Smooth muscle cell (in vitro differentiated cells): ENCODE data around the gene GYG2. TPM values are rescaled to one million over a fixed set of nuclear protein-coding genes. Genes with fewer than 3 reads are reported as not detected.
"Not testable (repeated sequence)": the region's sequence is repeated elsewhere in the genome, so short reads cannot be mapped to it uniquely, and the experiment has no call there.

Experiments
- DNase-seq: peaks from one replicate; lab custom pipeline; 2025; ENCODE audit not compliant: unreplicated experiment; lab: John Stamatoyannopoulos, UW
- H2AFZ ChIP-seq: fragments of 200-600 bp; sonication (generic); 2 replicates; pipeline ENCODE4 v1.6.0; 2016; ENCODE audit warnings: antibody characterized with exemption, low read depth, mild to moderate bottlenecking
- H3F3A ChIP-seq: fragments of 200-600 bp; sonication (generic); 2 replicates; pipeline ENCODE4 v1.6.0; 2017; ENCODE audit warnings: antibody characterized with exemption, low read depth
- H3K27ac ChIP-seq: fragments of 200-600 bp; sonication (generic); 2 replicates; pipeline ENCODE4 v1.5.1; 2016; ENCODE audit warnings: low read depth, mild to moderate bottlenecking
- H3K27me3 ChIP-seq: fragments of 200-600 bp; sonication (generic); 2 replicates; pipeline ENCODE4 v1.6.1; 2016; ENCODE audit warnings: low read depth, mild to moderate bottlenecking
- H3K36me3 ChIP-seq: fragments of 200-600 bp; sonication (generic); 2 replicates; pipeline ENCODE4 v1.5.1; 2016; ENCODE audit warnings: low read depth
- H3K4me1 ChIP-seq: fragments of 200-600 bp; sonication (generic); 2 replicates; pipeline ENCODE4 v1.5.1; 2016; ENCODE audit warnings: low read depth
- H3K4me2 ChIP-seq: fragments of 200-600 bp; sonication (generic); 2 replicates; pipeline ENCODE4 v1.6.0; 2016; ENCODE audit warnings: mild to moderate bottlenecking
- H3K4me3 ChIP-seq: fragments of 200-600 bp; sonication (generic); 2 replicates; pipeline ENCODE4 v1.5.1; 2016; ENCODE audit warnings: mild to moderate bottlenecking
- H3K79me2 ChIP-seq: fragments of 200-600 bp; sonication (generic); 2 replicates; pipeline ENCODE4 v1.6.0; 2016; ENCODE audit warnings: low read depth, mild to moderate bottlenecking
- H3K9ac ChIP-seq: fragments of 200-600 bp; sonication (generic); 2 replicates; pipeline ENCODE4 v1.6.0; 2016; ENCODE audit warnings: low read depth
- H3K9me3 ChIP-seq: fragments of 200-600 bp; sonication (generic); replicated peaks from 2 replicates; pipeline ENCODE4 v1.5.1; 2016; ENCODE audit warnings: low read depth
- H4K20me1 ChIP-seq: fragments of 200-600 bp; sonication (generic); 2 replicates; pipeline ENCODE4 v1.6.0; 2016; ENCODE audit warnings: low read depth
- WGBS: methylation state at CpG from one replicate; pipeline ENCODE4 v1.1.7; 2016; ENCODE audit warnings: low lambda C conversion rate; 5-methylcytosine and 5-hydroxymethylcytosine counted together
- polyA plus RNA-seq: library from polyadenylated mRNA; unstranded; fragments of >200 nt; fragmentation: Nextera tagmentation; extraction: Ambion mirVana; gene quantifications from 2 replicates; pipeline ENCODE4 v1.2.1, GENCODE V29; 2016
- total RNA-seq: library from RNA; depleted of rRNA; stranded (reverse); fragments of >200 nt; gene quantifications from 2 replicates; pipeline ENCODE4 v1.2.3, GENCODE V29; 2014
- TF ChIP-seq, protein P1 (sequence below): fragments of 200-600 bp; sonication (generic); IDR thresholded peaks from 2 replicates; pipeline ENCODE4 v1.5.1; 2017; ENCODE audit warnings: borderline replicate concordance, mild to moderate bottlenecking, antibody characterized with exemption; ENCODE audit not compliant: insufficient read depth, poor library complexity, severe bottlenecking

The GYG2 gene
- total and polyA plus RNA-seq, 2 experiments from 2014 or later: 23.1 to 44.1 TPM

DNA sequence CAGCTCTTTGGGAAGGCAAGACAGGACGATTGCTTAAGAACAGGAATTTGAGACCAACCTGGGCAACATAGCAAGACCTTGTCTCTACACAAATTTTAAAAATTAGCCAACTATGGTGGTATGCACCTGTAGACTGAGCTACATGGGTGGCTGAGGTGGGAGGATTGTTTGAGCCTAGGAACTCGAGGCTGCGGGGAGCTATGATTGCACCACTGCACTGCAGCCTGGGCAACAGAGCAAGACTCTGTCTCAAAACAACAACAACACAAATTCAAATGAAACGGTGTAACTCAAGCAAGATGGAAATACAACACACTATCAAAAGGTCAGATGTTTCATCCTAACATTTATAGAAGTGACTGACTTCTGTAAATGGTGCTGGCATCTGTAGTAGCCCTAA is 39.8 kb upstream of the GYG2 start:
- Histone ChIP-seq H3K4me1 (no peaks in the 10 kb centered on the region), H4K20me1 (no peaks in the 10 kb centered on the region), H3K27ac (no peak overlapping the region), H3K9me3 (no peaks in the 10 kb centered on the region), H2AFZ (no peak overlapping the region), H3K27me3 (no peaks in the 10 kb centered on the region), H3K4me2 (no peak overlapping the region), H3K4me3 (no peak overlapping the region), H3F3A (no peaks in the 10 kb centered on the region), H3K79me2 (no peaks in the 10 kb centered on the region), H3K36me3 (no peaks in the 10 kb centered on the region), H3K9ac (no peak overlapping the region)
- 93% methylated on average over 4 of the region's 4 CpGs for WGBS
- DNase-seq: no peak
- TF ChIP-seq, protein P1, sequence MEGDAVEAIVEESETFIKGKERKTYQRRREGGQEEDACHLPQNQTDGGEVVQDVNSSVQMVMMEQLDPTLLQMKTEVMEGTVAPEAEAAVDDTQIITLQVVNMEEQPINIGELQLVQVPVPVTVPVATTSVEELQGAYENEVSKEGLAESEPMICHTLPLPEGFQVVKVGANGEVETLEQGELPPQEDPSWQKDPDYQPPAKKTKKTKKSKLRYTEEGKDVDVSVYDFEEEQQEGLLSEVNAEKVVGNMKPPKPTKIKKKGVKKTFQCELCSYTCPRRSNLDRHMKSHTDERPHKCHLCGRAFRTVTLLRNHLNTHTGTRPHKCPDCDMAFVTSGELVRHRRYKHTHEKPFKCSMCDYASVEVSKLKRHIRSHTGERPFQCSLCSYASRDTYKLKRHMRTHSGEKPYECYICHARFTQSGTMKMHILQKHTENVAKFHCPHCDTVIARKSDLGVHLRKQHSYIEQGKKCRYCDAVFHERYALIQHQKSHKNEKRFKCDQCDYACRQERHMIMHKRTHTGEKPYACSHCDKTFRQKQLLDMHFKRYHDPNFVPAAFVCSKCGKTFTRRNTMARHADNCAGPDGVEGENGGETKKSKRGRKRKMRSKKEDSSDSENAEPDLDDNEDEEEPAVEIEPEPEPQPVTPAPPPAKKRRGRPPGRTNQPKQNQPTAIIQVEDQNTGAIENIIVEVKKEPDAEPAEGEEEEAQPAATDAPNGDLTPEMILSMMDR: no peak

DNA sequence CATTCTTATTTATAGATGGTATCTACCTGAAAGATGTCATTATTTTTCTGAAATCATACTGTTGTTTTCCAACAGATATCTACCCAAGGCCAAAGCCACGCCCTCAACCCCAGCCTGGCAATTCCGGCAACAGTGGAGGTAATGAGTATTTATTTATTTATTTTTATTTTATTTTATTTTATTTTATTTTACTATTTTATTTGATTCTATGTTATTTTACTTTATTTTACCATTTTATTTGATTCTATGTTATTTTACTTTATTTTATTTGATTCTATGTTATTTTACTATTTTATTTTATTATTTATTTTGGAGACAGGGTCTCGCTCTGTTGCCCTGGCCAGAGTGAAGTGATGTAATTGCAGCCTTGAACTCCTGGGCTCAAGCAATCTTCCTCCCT is 39.2 kb upstream of the GYG2 start:
- no peak for DNase-seq
- no peaks in the 10 kb centered on the region for H3K27me3 ChIP-seq
- no peak overlapping the region for H2AFZ ChIP-seq
- no peaks in the 10 kb centered on the region for H4K20me1 ChIP-seq
- TF ChIP-seq, protein P1: no peak
- no peaks in the 10 kb centered on the region for H3K36me3 ChIP-seq
- no peak overlapping the region for H3K27ac ChIP-seq
- no peak overlapping the region for H3K4me2 ChIP-seq
- no peaks in the 10 kb centered on the region for H3F3A ChIP-seq
- H3K9me3 ChIP-seq: no peaks in the 10 kb centered on the region
- no peak overlapping the region for H3K4me3 ChIP-seq
- WGBS: 98% methylated on average over 3 of the region's 3 CpGs
- H3K79me2 ChIP-seq: no peaks in the 10 kb centered on the region
- H3K4me1 ChIP-seq: no peaks in the 10 kb centered on the region
- H3K9ac ChIP-seq: no peak overlapping the region

DNA sequence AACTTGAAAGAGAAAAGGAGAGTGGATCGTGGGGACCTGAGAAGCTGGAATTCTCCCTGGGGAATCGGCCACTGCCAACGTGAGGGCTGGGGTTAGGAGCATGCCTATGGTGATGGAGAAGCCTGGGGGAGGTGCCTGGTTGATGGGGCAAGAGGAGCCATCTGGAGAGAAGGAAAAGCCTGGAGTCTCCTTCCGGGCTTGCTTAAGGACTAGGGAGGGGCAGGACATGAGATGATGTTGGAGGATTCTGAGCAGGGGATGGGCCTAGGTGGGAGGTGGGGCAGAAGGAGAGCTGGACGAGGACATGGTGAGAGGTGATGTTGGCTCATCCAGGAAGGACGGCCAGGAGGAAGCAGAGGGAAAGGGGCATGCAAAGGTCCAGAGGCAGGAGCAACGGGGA is 35.0 kb upstream of the GYG2 start:
- H2AFZ ChIP-seq: no peak overlapping the region
- no peaks in the 10 kb centered on the region for H3F3A ChIP-seq
- 67% methylated on average over 7 of the region's 7 CpGs for WGBS
- no peak overlapping the region for H3K9ac ChIP-seq
- no peaks in the 10 kb centered on the region for H3K9me3 ChIP-seq
- H3K36me3 ChIP-seq: no peaks in the 10 kb centered on the region
- H4K20me1 ChIP-seq: no peaks in the 10 kb centered on the region
- no peaks in the 10 kb centered on the region for H3K79me2 ChIP-seq
- H3K27me3 ChIP-seq: no peaks in the 10 kb centered on the region
- H3K4me3 ChIP-seq: no peak overlapping the region
- no peak overlapping the region for H3K27ac ChIP-seq
- no peak overlapping the region for H3K4me2 ChIP-seq
- TF ChIP-seq, protein P1: no peak
- H3K4me1 ChIP-seq: no peaks in the 10 kb centered on the region
- DNase-seq: no peak

DNA sequence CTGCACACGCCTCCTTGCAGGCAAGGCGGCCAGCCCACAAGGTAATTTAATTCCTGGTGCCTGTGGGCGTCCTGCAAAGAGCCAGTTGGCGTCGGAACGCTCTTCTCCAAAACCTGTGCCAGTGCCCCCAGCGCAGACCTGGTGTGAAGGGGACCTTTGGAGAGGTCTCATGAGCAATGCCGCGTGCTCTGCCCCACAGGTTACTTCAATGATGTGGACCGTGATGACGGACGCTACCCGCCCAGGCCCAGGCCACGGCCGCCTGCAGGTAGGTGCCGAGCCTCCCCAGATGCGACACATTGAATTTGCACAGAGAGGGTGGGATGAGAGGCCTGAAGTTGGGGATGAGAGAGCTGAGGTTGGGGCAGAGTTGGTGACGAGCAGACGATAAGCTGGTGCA is 34.4 kb upstream of the GYG2 start:
- WGBS: 99% methylated on average over 19 of the region's 19 CpGs
- no peaks in the 10 kb centered on the region for H3K27me3 ChIP-seq
- H3K27ac ChIP-seq: no peak overlapping the region
- no peaks in the 10 kb centered on the region for H4K20me1 ChIP-seq
- no peaks in the 10 kb centered on the region for H3F3A ChIP-seq
- no peaks in the 10 kb centered on the region for H3K4me1 ChIP-seq
- DNase-seq: no peak
- no peak overlapping the region for H2AFZ ChIP-seq
- TF ChIP-seq, protein P1: no peak
- no peaks in the 10 kb centered on the region for H3K36me3 ChIP-seq
- H3K9me3 ChIP-seq: no peaks in the 10 kb centered on the region
- H3K4me3 ChIP-seq: no peak overlapping the region
- H3K9ac ChIP-seq: no peak overlapping the region
- H3K4me2 ChIP-seq: no peak overlapping the region
- H3K79me2 ChIP-seq: no peaks in the 10 kb centered on the region

DNA sequence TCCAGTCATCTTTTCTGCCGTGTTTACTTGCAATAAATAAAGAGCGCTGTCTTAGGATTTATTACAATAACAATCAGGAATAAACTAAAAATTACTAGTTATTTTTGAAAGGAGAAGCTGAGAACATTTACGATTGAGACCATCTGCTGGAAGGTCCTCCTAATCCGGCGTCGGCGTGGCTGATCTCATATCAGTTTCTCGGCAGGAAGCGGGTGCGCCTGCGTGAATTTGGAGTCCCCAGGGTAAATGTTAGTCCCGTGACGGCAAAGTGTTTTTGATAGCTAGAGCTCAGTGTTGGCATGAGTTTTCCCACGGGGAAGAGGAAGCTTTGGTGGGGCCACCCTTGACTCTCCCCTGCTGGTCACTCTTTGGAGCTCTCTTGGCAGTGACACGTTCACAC is 31.9 kb upstream of the GYG2 start:
- DNase-seq, H3K36me3 ChIP-seq: not testable (repeated sequence)
- 61% methylated on average over 15 of the region's 15 CpGs for WGBS

More for the DNA sequence above, 31.9 kb upstream of the GYG2 start:
- not testable (repeated sequence) for H3K9ac ChIP-seq, H3K79me2 ChIP-seq, H3F3A ChIP-seq, H4K20me1 ChIP-seq, H3K9me3 ChIP-seq, H3K4me1 ChIP-seq, H3K27me3 ChIP-seq, H3K27ac ChIP-seq
- Histone ChIP-seq H2AFZ (peak overlapping the region; percentile 72), H3K4me2 (peak overlapping the region; percentile 69), H3K4me3 (peak overlapping the region; percentile 23)
